Erythroblast (primary cell): ENCODE results near the gene PRDM1.
A peak's percentile ranks its signal among the peaks of the same experiment; 100 is the strongest.

Source experiments
- DNase-seq, 2 experiments: peaks; one replicate each; lab custom pipeline; 2025; lab: John Stamatoyannopoulos, UW
- GATA1 ChIP-seq: IDR thresholded peaks from 2 replicates; pipeline ENCODE4 v1.6.1; 2011; ENCODE audit warnings: low read depth, mild to moderate bottlenecking, control low read depth, low read length, moderate library complexity
- POLR2A ChIP-seq: IDR thresholded peaks from 2 replicates; pipeline ENCODE4 v1.6.1; 2011; ENCODE audit warnings: mild to moderate bottlenecking, low read length

Gene PRDM1

DNA sequence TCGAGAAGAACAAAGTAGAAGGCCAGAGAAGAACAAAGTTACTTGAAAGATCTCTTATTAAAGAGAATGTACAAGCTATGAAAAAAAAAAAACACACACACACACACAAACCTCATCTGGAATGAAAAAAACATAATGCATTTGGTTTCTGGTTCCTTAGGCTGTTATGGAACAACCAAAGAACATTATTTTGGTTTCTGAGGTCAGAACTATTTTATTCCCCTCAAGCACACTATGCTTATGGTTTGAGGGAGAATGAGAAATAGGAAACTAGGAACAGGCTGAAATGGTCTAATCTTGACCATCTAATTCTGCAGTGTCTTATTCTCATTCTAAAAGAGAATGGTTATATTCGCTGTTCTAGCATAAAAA is 8.8 kb downstream of the PRDM1 start:
- TF ChIP-seq GATA1 (no peak), POLR2A (no peak)
- DNase-seq = no peak

DNA sequence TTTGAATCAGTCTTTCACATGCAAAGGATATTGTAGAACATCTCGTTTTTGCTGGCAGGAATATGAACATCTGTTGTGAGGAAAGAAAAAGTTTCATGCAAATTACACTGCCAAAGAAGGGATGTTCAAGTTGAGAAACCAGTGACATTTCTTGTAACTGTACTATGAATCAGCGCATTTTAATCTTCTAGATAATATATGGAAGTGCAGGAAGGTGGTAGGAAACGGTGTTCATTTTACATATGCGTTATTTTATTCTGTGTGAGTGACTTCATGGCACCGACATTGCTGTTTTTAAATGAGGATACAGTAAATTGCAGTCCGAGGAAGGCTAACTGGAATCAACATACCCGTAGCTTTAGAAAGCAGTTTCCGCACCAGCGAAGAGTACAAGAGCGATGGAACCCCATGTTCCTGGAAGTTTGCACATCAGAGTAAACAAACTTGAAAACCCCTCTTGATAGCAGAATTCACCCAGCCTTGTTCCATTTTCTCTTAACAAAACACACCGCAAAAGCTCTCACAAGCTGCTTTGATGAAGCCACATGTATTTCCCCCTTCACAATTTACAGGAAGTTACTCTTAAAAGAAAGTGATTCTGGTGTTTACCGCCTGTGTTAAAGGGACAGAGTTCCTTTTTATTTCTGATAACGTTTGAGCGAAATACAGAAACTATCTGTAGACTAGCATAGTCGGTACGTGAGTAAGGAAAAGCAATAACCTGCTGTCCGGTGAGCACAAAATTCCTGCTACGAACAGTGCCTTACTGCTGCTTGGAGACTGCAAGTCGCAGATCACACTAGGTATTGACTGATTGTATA is 11.5 kb downstream of the PRDM1 start:
- peak; percentile 63 for TF ChIP-seq POLR2A
- no peak for TF ChIP-seq GATA1
- peak; percentile 63 to 80 for DNase-seq

DNA sequence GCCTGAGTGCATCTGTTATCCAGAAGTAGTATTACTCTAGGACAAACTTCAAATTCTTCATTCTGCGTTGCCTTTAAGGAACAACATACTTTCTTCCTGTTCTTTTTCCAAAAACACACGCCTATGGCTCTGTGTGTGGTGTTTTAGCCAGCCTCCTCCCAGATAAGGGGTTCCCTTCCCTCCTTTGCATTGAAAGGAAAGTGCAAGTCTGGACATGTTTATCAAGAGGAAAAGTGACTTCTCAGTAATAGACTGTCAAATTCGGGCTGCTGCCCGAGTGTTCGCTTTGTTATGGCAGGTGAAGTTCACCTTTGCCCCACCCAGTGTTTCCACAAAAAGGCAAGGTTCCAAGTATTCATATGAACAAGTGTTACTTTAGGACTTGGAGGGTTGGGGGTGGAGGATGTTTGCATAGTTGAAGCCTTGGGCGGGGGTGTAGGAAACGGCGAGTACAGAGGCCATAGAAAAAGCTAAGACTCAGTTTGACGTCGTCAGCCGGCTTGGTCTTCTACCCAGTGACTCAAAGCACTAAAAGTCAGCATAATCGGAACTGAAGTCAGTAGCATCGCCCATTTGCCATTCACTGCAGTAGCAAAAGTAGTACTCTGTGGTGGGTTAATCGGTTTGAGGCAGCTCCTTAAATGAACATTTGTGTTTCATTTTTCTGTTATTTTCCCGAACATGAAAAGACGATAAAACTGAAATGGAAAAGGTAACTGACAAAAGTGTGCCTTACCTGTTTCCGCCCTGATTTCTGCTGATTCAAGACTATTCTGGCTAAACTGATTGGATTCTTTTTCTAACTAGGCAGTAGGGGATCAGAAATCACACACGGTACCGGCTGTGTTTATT is 12.5 kb downstream of the PRDM1 start:
- no peak for TF ChIP-seq GATA1
- peak; percentile 10 for TF ChIP-seq POLR2A
- peak; percentile 46 to 72 for DNase-seq

GRCh38 chr6:106099235-106099537 is 13.1 kb downstream of the PRDM1 start:
- DNase-seq = no peak

DNA sequence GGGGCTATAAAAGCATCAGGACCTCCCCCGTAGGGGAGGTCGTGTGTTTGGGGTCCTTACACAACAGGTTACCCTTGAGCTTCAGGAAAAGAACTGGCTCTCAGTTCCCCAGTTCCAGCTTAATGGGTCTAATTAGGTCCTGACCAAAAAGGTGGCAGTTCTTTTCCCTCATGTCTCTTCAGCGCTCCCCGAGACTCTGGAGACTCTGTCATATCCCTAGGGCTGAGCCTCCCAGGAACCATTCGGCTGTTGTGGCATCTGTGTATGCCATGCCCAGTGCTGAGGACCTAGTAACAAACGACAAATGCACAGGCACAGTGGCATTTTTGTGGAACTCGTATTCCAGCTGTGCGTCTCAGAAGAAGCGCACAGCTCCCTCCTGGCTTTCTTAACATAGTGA is 14.6 kb downstream of the PRDM1 start:
- TF ChIP-seq POLR2A (no peak), GATA1 (no peak)
- DNase-seq = no peak

More at GRCh38 chr6:106099235-106099537, 13.1 kb downstream of the PRDM1 start:
- TF ChIP-seq GATA1 (no peak), POLR2A (no peak)

DNA sequence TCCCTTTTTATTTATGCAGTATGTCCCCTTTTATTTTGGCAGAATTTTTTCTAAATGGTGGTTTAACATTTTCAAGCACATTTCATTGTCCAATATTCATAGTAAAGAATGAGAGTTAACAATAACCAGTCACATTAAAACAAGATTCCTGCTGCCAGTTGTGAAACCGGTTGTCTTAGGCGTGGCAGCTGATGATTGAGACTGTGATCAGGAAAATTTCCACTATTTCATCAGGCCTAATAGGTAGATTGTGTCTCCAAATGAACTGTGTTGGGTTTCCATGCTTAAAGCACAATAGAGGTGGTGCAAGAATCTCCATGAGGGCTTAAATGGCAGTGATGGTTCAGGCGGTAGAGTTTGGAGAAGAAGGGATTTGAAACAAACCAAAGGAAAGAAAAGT is 15.3 kb downstream of the PRDM1 start:
- no peak for TF ChIP-seq POLR2A
- no peak for TF ChIP-seq GATA1
- DNase-seq = no peak

- no peak for DNase-seq
- TF ChIP-seq POLR2A (no peak), GATA1 (no peak)
Observed at GRCh38 chr6:106102034-106102433, 15.9 kb downstream of the PRDM1 start.

DNA sequence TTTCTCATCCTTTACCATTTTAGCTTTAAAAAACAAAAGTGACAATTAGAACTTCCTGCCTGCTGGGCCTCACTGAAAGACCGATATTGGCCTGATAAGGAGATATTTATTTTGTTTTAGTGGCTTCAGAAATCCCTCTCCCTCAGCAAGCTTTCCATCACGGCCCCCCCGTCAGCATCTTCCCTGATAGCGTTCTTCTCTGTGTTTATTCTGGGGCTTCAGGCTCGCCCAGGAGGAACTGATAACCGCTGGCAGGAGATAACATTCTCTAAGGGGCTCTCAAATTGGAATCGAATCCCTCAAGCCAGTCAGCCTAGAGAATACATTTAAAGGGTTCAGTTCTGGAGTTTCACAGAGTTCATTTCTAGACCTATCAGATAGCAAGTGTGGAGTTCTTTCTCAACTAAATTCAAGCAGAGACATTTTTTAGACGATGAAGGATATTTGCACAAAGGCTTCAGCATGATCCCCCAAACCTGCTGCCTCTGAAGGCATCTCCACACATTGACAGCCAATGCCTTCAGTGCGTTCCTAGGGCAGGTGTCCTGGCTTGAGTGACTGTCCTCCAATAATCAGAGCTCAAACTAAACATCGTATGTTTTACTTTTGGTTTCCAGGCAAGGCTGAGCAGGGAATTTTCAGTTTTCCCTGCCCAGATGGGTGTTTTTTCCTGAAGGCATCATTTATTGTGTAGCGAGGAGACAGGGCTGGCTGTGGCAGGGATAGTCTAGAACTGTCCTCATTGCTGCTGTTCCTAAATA is 17.0 kb downstream of the PRDM1 start:
- DNase-seq = peak; percentile 14 to 27
- TF ChIP-seq POLR2A (no peak), GATA1 (no peak)

DNA sequence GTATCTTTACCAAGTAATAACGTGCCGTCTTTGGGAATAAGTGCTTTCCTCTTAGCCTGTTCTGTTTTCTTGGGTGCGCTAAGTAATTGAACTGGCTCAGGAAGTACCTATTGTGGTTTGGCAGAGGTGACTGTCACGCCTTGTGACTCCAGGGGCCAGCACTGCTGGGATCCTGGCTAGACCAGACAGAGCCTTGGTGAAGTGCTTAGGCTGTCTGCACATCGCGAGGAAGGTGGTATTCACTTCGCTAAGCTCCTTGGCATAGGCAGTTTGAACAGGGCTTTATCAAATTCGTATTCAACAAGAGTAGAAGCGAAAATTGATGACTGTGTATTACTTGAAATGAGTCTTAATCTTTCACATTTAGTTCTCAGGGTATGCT is 17.6 kb downstream of the PRDM1 start:
- no peak for TF ChIP-seq GATA1
- TF ChIP-seq POLR2A = no peak
- no peak for DNase-seq

DNA sequence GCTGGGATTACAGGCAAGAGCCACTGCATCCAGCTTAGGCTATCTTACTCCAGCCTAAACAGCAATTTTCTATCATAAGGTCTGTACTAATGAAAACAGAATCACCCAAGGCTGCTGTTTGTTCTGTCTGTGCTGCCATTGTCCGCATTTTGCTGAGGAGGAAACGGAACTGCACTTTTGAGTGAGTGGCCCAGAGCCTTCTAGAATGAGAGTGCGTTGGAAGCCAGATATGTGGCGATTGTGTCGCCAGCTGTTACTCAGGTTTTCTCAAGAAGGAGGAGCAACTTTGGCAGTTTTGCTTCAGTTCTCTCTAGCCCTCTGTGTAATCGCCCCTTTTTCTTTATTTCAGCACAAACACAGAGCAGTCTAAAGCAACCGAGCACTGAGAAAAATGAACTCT is 18.3 kb downstream of the PRDM1 start:
- no peak for DNase-seq
- TF ChIP-seq POLR2A = no peak
- no peak for TF ChIP-seq GATA1

- TF ChIP-seq GATA1 (no peak), POLR2A (no peak)
- no peak for DNase-seq
Observed at GRCh38 chr6:106104941-106105340, 18.8 kb downstream of the PRDM1 start.

GRCh38 chr6:106105493-106105892 is 19.4 kb downstream of the PRDM1 start:
- TF ChIP-seq GATA1 (no peak), POLR2A (no peak)
- no peak for DNase-seq

- peak in 1 of 2 experiments; percentile 31 for DNase-seq
- TF ChIP-seq GATA1 (no peak), POLR2A (no peak)
Observed at GRCh38 chr6:106106276-106107042, 20.3 kb downstream of the PRDM1 start.
